Endothelial cell of umbilical vein (primary cell): Measurements from ENCODE around the gene ANXA2R. TPM values are rescaled to one million over a fixed set of nuclear protein-coding genes. Genes with fewer than 3 reads are reported as not detected.

Experiments
- BruUV-seq: library from RNA; stranded (reverse); fragments of 400-500 nt; replicated peaks from 2 replicates; lab custom pipeline; 2021; lab: Mats Ljungman, UMichigan
- CTCF ChIA-PET: fragments of 300-600, 350-600 bp; sonication (Branson Sonifier 250); formaldehyde crosslinking; loops from one replicate; lab custom pipeline; 2021; ENCODE audit warnings: antibody characterized with exemption, inconsistent platforms; lab: Charles Lee
- POLR2A ChIA-PET: fragments of 300-600, 350-600 bp; sonication (Branson Sonifier 250); formaldehyde crosslinking; loops from one replicate; lab custom pipeline; 2021; ENCODE audit warnings: antibody characterized with exemption, inconsistent platforms; lab: Charles Lee
- DNase-seq: peaks from one replicate; pipeline ENCODE4 v3.0.0-alpha.2; 2011; ENCODE audit warnings: low read depth, low spot score
- FAIRE-seq: peaks from 2 replicates; lab custom pipeline; 2011; peaks lifted over from hg19 to GRCh38; lab: Jason Lieb, UNC
- H2AFZ ChIP-seq: 2 replicates; pipeline ENCODE4 v1.6.0; 2012; ENCODE audit warnings: low read depth, low read length, control low read depth, inconsistent platforms
- H3K27ac ChIP-seq: 2 replicates; pipeline ENCODE4 v1.5.1; 2011; ENCODE audit warnings: low read depth, mild to moderate bottlenecking, control low read depth, low read length, moderate library complexity; ENCODE audit not compliant: insufficient read depth
- H3K27me3 ChIP-seq, 2 experiments: 2 replicates each; pipeline versions ENCODE4 v1.6.0 to v1.6.1; 2011; ENCODE audit warnings: low read length in 2 of 2, mixed read lengths in 1 of 2; ENCODE audit not compliant: control insufficient read depth in 2 of 2, insufficient read depth in 2 of 2
- H3K36me3 ChIP-seq, 2 experiments: 2 replicates in 1 of 2; 3 replicates in 1 of 2; pipeline ENCODE4 v1.5.1; 2011; ENCODE audit warnings: low read length in 2 of 2, mild to moderate bottlenecking in 1 of 2, moderate library complexity in 1 of 2; ENCODE audit not compliant: control insufficient read depth in 2 of 2, insufficient read depth in 2 of 2; ENCODE audit errors: extremely low read depth in 1 of 2
- H3K4me1 ChIP-seq: 3 replicates; pipeline ENCODE4 v1.5.1; 2011; ENCODE audit warnings: mild to moderate bottlenecking, low read length; ENCODE audit not compliant: control insufficient read depth, insufficient read depth; ENCODE audit errors: extremely low read depth
- H3K4me2 ChIP-seq: 2 replicates; pipeline ENCODE4 v1.6.1; 2011; ENCODE audit warnings: low read length, control low read depth, mixed read lengths; ENCODE audit not compliant: insufficient read depth
- H3K4me3 ChIP-seq, 3 experiments: fragments of 200-600 bp in 1 of 3; sonication (generic), shearing (Covaris generic) in 1 of 3; replicated peaks in 1 of 3; 2 replicates each; pipeline ENCODE4 v1.5.1; 2011 to 2016; ENCODE audit warnings: control low read depth in 3 of 3, low read length in 3 of 3, mild to moderate bottlenecking in 2 of 3, inconsistent platforms in 1 of 3, low read depth in 1 of 3, moderate library complexity in 1 of 3; ENCODE audit not compliant: insufficient read depth in 1 of 3
- H3K79me2 ChIP-seq: 2 replicates; pipeline ENCODE4 v1.6.0; 2012; ENCODE audit warnings: low read length, inconsistent platforms; ENCODE audit not compliant: control insufficient read depth, insufficient read depth
- H3K9ac ChIP-seq: replicated peaks from 2 replicates; pipeline ENCODE3; 2011; ENCODE audit warnings: low read length, control low read depth; ENCODE audit not compliant: insufficient read depth; ENCODE audit errors: extremely low read depth
- H3K9me1 ChIP-seq: replicated peaks from 3 replicates; pipeline ENCODE4 v1.6.0; 2011; ENCODE audit warnings: mild to moderate bottlenecking, low read length; ENCODE audit not compliant: control insufficient read depth, insufficient read depth; ENCODE audit errors: extremely low read depth
- H3K9me3 ChIP-seq: replicated peaks from 2 replicates; pipeline ENCODE4 v1.5.1; 2012; ENCODE audit warnings: low read length, inconsistent platforms; ENCODE audit not compliant: control insufficient read depth, insufficient read depth
- H4K20me1 ChIP-seq: replicated peaks from 2 replicates; pipeline ENCODE3; 2011; ENCODE audit warnings: mild to moderate bottlenecking, low read length; ENCODE audit not compliant: control insufficient read depth, insufficient read depth; ENCODE audit errors: extremely low read depth
- CTCF ChIP-seq, 2 donors: IDR thresholded peaks; 1 replicate in 1 of 2; 2 replicates in 1 of 2; pipeline ENCODE4 v1.5.1; 2011; ENCODE audit warnings: low read length in 2 of 2, mild to moderate bottlenecking in 2 of 2, moderate library complexity in 2 of 2, control low read depth in 1 of 2, inconsistent platforms in 1 of 2, low read depth in 1 of 2; ENCODE audit not compliant: insufficient read depth in 1 of 2; ENCODE audit errors: extremely low read depth in 1 of 2
- EZH2 ChIP-seq: IDR thresholded peaks from 2 replicates; pipeline ENCODE4 v1.6.1; 2012; ENCODE audit warnings: borderline replicate concordance, low read depth, mild to moderate bottlenecking, moderate library complexity, low read length, inconsistent platforms; ENCODE audit not compliant: severe bottlenecking
- FOS ChIP-seq: IDR thresholded peaks from 2 replicates; pipeline ENCODE4 v1.6.1; 2011; ENCODE audit warnings: mild to moderate bottlenecking, low read length, moderate library complexity, borderline replicate concordance; ENCODE audit not compliant: insufficient read depth
- GATA2 ChIP-seq: IDR thresholded peaks from 2 replicates; pipeline ENCODE4 v1.7.0; 2011; ENCODE audit warnings: low read depth, mild to moderate bottlenecking, moderate library complexity, mixed read lengths, low read length; ENCODE audit not compliant: insufficient read length, insufficient read depth
- JUN ChIP-seq: IDR thresholded peaks from 2 replicates; pipeline ENCODE4 v1.6.1; 2011; ENCODE audit warnings: borderline replicate concordance, low read depth; ENCODE audit not compliant: insufficient read length, insufficient read depth
- MAX ChIP-seq: IDR thresholded peaks from 2 replicates; pipeline ENCODE4 v1.6.1; 2011; ENCODE audit not compliant: insufficient read depth, insufficient read length
- MYC ChIP-seq: IDR thresholded peaks from one replicate; pipeline ENCODE4 v1.6.1; 2011; ENCODE audit warnings: mild to moderate bottlenecking, low read depth, low read length
- POLR2A ChIP-seq: IDR thresholded peaks from 2 replicates; pipeline ENCODE4 v1.6.1; 2012; ENCODE audit warnings: low read depth, mild to moderate bottlenecking, control low read depth, low read length
- POLR2AphosphoS5 ChIP-seq: IDR thresholded peaks from 2 replicates; pipeline ENCODE4 v1.6.1; 2012; ENCODE audit warnings: low read depth, mild to moderate bottlenecking, control low read depth, low read length, moderate library complexity; ENCODE audit not compliant: insufficient read depth
- dilution Hi-C: fragments of 300-500 bp; cut with MboI; formaldehyde crosslinking; loops from one replicate; pipeline ENCODE4 v1.15.0; 2019; ENCODE audit warnings: low sequenced_read_pairs; ENCODE audit not compliant: extremely low pct_ligation_motif_present
- intact Hi-C: fragments of 100-400 bp; cut with micrococcal nuclease; formaldehyde crosslinking; loops from one replicate; pipeline ENCODE4 v1.10.0; 2022
- polyA plus RNA-seq, 4 experiments: library from polyadenylated mRNA; depleted of rRNA in 3 of 4; stranded (reverse) in 3 of 4; unstranded in 1 of 4; fragments of >200 nt; gene quantifications; 2 replicates each; pipeline versions ENCODE4 v1.2.1 to v1.2.3, GENCODE V29; 2011 to 2012; ENCODE audit warnings: missing spikeins in 1 of 4
- total RNA-seq: library from RNA; stranded (reverse); gene quantifications from 2 replicates; pipeline ENCODE4 v1.2.3, GENCODE V29; 2021

The ANXA2R gene
- total and polyA plus RNA-seq, 2 donors (not counting 3 experiments of a cell fraction or from before 2014, with no cell fraction given), result 6.6 to 10.4 TPM

- intact Hi-C loops, result loop anchor here (1.0 kb wide), 2 partner anchors 24 to 80 kb away; no protein-coding TSS in a partner anchor
- CTCF ChIA-PET, result interaction anchor here (0.7 to 5.7 kb wide), 19 partner anchors 11 to 349 kb away, joined by 3 to 140 read pairs (median 6); partner anchors contain the start of gene ZNF131
These were observed 1.1 kb upstream of the ANXA2R start for GRCh38 chr5:43041110-43041668.

More at GRCh38 chr5:43041110-43041668, 1.1 kb upstream of the ANXA2R start:
- dilution Hi-C loops, result no loop called here
- H4K20me1 ChIP-seq, result no peaks in the 10 kb centered on the region
- H3K36me3 ChIP-seq, result no peaks in the 10 kb centered on the region
- H3K4me1 ChIP-seq, result peaks cover 27% of the 10 kb centered on the region
- DNase-seq (no peak), FAIRE-seq (no peak)
- H3K27me3 ChIP-seq, result no peaks in the 10 kb centered on the region
- no peak for TF ChIP-seq POLR2A
- TF ChIP-seq CTCF (IDR thresholded peaks at IDR 0.05; ENCODE audit: extremely low read depth in 1 of 2, insufficient read depth in 1 of 2, low read depth in 1 of 2, low read length in 2 of 2), result no peak
- no peak for TF ChIP-seq FOS
- TF ChIP-seq MAX, result no peak
- no peak for TF ChIP-seq EZH2
- no peak for TF ChIP-seq GATA2
- TF ChIP-seq POLR2AphosphoS5, result no peak
- TF ChIP-seq MYC, result no peak
- TF ChIP-seq JUN, result no peak
- H3K79me2 ChIP-seq, result peaks cover 53% of the 10 kb centered on the region
- peak overlapping the region; percentile 19 for H2AFZ ChIP-seq
- peak overlapping the region; percentile 51 to 87 (median 54) for H3K4me3 ChIP-seq
- BruUV-seq, result no TSS peak
- H3K9me1 ChIP-seq, result no peaks in the 10 kb centered on the region
- H3K4me2 ChIP-seq, result peak overlapping the region; percentile 85
- H3K9ac ChIP-seq, result peak overlapping the region; percentile 75
- H3K9me3 ChIP-seq, result no peaks in the 10 kb centered on the region
- H3K27ac ChIP-seq, result peak overlapping the region; percentile 77
- POLR2A ChIA-PET, result interaction anchor here (0.5 to 2.4 kb wide), 9 partner anchors 22 to 1206 kb away, joined by 3 to 9 read pairs (median 6); no protein-coding TSS in a partner anchor
